Measurements from ENCODE around the gene SNX15. TPM values are rescaled to one million over a fixed set of nuclear protein-coding genes. Genes with fewer than 3 reads are reported as not detected.
"Not testable (repeated sequence)": the region's sequence is repeated elsewhere in the genome, so short reads cannot be mapped to it uniquely, and the experiment has no call there.

The SNX15 gene
- polyA plus RNA-seq, 1 experiment = 8.0 TPM

GRCh38 chr11:64998690-64999431, 28.4 kb upstream of the SNX15 start:
- H3K27me3 ChIP-seq (ENCODE audit: control insufficient read depth, insufficient read depth, low read length) = no peaks in the 10 kb centered on the region
- H3K27ac ChIP-seq (ENCODE audit: low read depth, low read length) = peak overlapping the region; percentile 2
- no peaks in the 10 kb centered on the region for H3K9me3 ChIP-seq (ENCODE audit: control insufficient read depth, insufficient read depth, low read length)
- H3K4me3 ChIP-seq (ENCODE audit: low read depth, low read length) = no peak overlapping the region
- ChIA-PET POLR2A (no interaction called here), CTCF (interaction anchor here (0.7 to 1.4 kb wide), 3 partner anchors 10 to 15 kb away, joined by 3 to 8 read pairs (median 5); partner anchors contain the start of gene ARL2)
- TF ChIP-seq CTCF (IDR thresholded peaks at IDR 0.05; ENCODE audit: low read depth, low read length) = no peak
- no peak for DNase-seq (ENCODE audit: low read depth, low spot score)

GRCh38 chr11:64999478-64999877, 27.8 kb upstream of the SNX15 start:
- ChIA-PET POLR2A (no interaction called here), CTCF (interaction anchor here (1.4 kb wide), 1 partner anchor 15 kb away, joined by 5 read pairs; the partner anchor contains the start of gene ARL2)
- no peaks in the 10 kb centered on the region for H3K9me3 ChIP-seq (ENCODE audit: control insufficient read depth, insufficient read depth, low read length)
- DNase-seq (ENCODE audit: low read depth, low spot score) = no peak
- H3K27ac ChIP-seq (ENCODE audit: low read depth, low read length) = no peak overlapping the region
- no peak for TF ChIP-seq CTCF (IDR thresholded peaks at IDR 0.05; ENCODE audit: low read depth, low read length)
- no peaks in the 10 kb centered on the region for H3K27me3 ChIP-seq (ENCODE audit: control insufficient read depth, insufficient read depth, low read length)
- no peak overlapping the region for H3K4me3 ChIP-seq (ENCODE audit: low read depth, low read length)

- H3K9me3 ChIP-seq (ENCODE audit: control insufficient read depth, insufficient read depth, low read length) = no peaks in the 10 kb centered on the region
- H3K27me3 ChIP-seq (ENCODE audit: control insufficient read depth, insufficient read depth, low read length) = no peaks in the 10 kb centered on the region
- CTCF ChIA-PET = interaction anchor here (0.8 to 1.3 kb wide), 3 partner anchors 9 to 11 kb away, joined by 3 to 8 read pairs (median 6); partner anchors contain the start of gene ARL2
- POLR2A ChIA-PET = no interaction called here
- no peak overlapping the region for H3K27ac ChIP-seq (ENCODE audit: low read depth, low read length)
- DNase-seq (ENCODE audit: low read depth, low spot score) = no peak
- TF ChIP-seq CTCF (IDR thresholded peaks at IDR 0.05; ENCODE audit: low read depth, low read length) = no peak
- no peak overlapping the region for H3K4me3 ChIP-seq (ENCODE audit: low read depth, low read length)
These were observed 24.5 kb upstream of the SNX15 start for GRCh38 chr11:65002706-65003105.

GRCh38 chr11:65003282-65003681, 24.0 kb upstream of the SNX15 start:
- no peak overlapping the region for H3K4me3 ChIP-seq (ENCODE audit: low read depth, low read length)
- no peaks in the 10 kb centered on the region for H3K9me3 ChIP-seq (ENCODE audit: control insufficient read depth, insufficient read depth, low read length)
- POLR2A ChIA-PET = no interaction called here
- no peaks in the 10 kb centered on the region for H3K27me3 ChIP-seq (ENCODE audit: control insufficient read depth, insufficient read depth, low read length)
- DNase-seq (ENCODE audit: low read depth, low spot score) = no peak
- CTCF ChIA-PET = interaction anchor here (0.6 to 1.3 kb wide), 4 partner anchors 8 to 120 kb away, joined by 3 to 8 read pairs (median 4); partner anchors contain the start of gene ARL2
- no peak overlapping the region for H3K27ac ChIP-seq (ENCODE audit: low read depth, low read length)
- no peak for TF ChIP-seq CTCF (IDR thresholded peaks at IDR 0.05; ENCODE audit: low read depth, low read length)

GRCh38 chr11:65003968-65004367, 23.3 kb upstream of the SNX15 start:
- CTCF ChIA-PET = interaction anchor here (1.1 kb wide), 1 partner anchor 9 kb away, joined by 6 read pairs; no protein-coding TSS in a partner anchor
- H3K4me3 ChIP-seq (ENCODE audit: low read depth, low read length); H3K27me3 ChIP-seq (ENCODE audit: control insufficient read depth, insufficient read depth, low read length); H3K27ac ChIP-seq (ENCODE audit: low read depth, low read length); POLR2A ChIA-PET; DNase-seq (ENCODE audit: low read depth, low spot score); H3K9me3 ChIP-seq (ENCODE audit: control insufficient read depth, insufficient read depth, low read length): not testable (repeated sequence)

Data from AG04450 (cell line).